Activated CD8-positive, alpha-beta T cell treated with anti-CD3 and anti-CD28 coated beads for 36 hours (primary cell): Measurements from ENCODE around the gene MYPN. TPM values are rescaled to one million over a fixed set of nuclear protein-coding genes. Genes with fewer than 3 reads are reported as not detected.

Experiments
- ATAC-seq: fragments of 200-7000 bp; cut with Tn5 transposase; one replicate; pipeline ENCODE4 v1.10.0; 2021; ENCODE audit warnings: mild to moderate bottlenecking, moderate library complexity
- CTCF ChIA-PET: fragments of 350-600 bp; sonication (Branson Sonifier 250); formaldehyde crosslinking; loops from one replicate; lab custom pipeline; 2021; ENCODE audit warnings: antibody characterized with exemption; lab: Charles Lee
- POLR2A ChIA-PET: fragments of 350-600 bp; sonication (Branson Sonifier 250); formaldehyde crosslinking; loops from one replicate; lab custom pipeline; 2021; ENCODE audit warnings: antibody characterized with exemption; lab: Charles Lee
- DNase-seq: peaks from one replicate; pipeline ENCODE4 v3.0.0-alpha.2; 2020
- H3K27ac Mint-ChIP-seq: one replicate; pipeline ENCODE4 v1.8.0; 2021; ENCODE audit warnings: mild to moderate bottlenecking, mixed read lengths
- H3K27me3 Mint-ChIP-seq: one replicate; pipeline ENCODE4 v1.8.0; 2021; ENCODE audit warnings: mixed read lengths
- H3K36me3 Mint-ChIP-seq: one replicate; pipeline ENCODE4 v1.8.0; 2021; ENCODE audit warnings: low read depth, mixed read lengths
- H3K4me1 Mint-ChIP-seq: one replicate; pipeline ENCODE4 v1.8.0; 2021; ENCODE audit warnings: low read depth, mixed read lengths
- H3K4me3 Mint-ChIP-seq: one replicate; pipeline ENCODE4 v1.8.0; 2021; ENCODE audit warnings: mild to moderate bottlenecking, moderate library complexity, mixed read lengths
- H3K9me3 Mint-ChIP-seq: one replicate; pipeline ENCODE4 v1.8.0; 2021; ENCODE audit warnings: mixed read lengths
- intact Hi-C: fragments of 100-400 bp; cut with micrococcal nuclease; formaldehyde crosslinking; loops from one replicate; pipeline ENCODE4 v1.10.0; 2022
- total RNA-seq, 2 experiments: library from RNA; stranded (reverse); gene quantifications; one replicate each; pipeline ENCODE4 v1.2.3, GENCODE V29; 2021
- TF ChIP-seq, protein P1 (sequence below): fragments of 200-600 bp; IDR thresholded peaks from one replicate; pipeline ENCODE4 v1.8.0; 2022; ENCODE audit warnings: antibody characterized with exemption, mild to moderate bottlenecking

Gene MYPN
- total RNA-seq, 2 experiments from 2014 or later: not detected

GRCh38 chr10:68171539-68172080, 62.3 kb downstream of the MYPN start:
- Mint-ChIP-seq H3K27me3 (peaks cover 2% of the 10 kb centered on the region), H3K9me3 (no peaks in the 10 kb centered on the region), H3K27ac (no peak overlapping the region), H3K4me1 (no peaks in the 10 kb centered on the region), H3K4me3 (no peak overlapping the region), H3K36me3 (no peaks in the 10 kb centered on the region)
- intact Hi-C loops: no loop called here
- ChIA-PET POLR2A (interaction anchor here (1.0 kb wide), 1 partner anchor 12 kb away, joined by 3 read pairs; no protein-coding TSS in a partner anchor), CTCF (interaction anchor here (1.3 to 1.5 kb wide), 2 partner anchors 15 to 130 kb away, joined by 3 to 4 read pairs; no protein-coding TSS in a partner anchor)
- DNase-seq (no peak), ATAC-seq (no peak)
- TF ChIP-seq, protein P1, sequence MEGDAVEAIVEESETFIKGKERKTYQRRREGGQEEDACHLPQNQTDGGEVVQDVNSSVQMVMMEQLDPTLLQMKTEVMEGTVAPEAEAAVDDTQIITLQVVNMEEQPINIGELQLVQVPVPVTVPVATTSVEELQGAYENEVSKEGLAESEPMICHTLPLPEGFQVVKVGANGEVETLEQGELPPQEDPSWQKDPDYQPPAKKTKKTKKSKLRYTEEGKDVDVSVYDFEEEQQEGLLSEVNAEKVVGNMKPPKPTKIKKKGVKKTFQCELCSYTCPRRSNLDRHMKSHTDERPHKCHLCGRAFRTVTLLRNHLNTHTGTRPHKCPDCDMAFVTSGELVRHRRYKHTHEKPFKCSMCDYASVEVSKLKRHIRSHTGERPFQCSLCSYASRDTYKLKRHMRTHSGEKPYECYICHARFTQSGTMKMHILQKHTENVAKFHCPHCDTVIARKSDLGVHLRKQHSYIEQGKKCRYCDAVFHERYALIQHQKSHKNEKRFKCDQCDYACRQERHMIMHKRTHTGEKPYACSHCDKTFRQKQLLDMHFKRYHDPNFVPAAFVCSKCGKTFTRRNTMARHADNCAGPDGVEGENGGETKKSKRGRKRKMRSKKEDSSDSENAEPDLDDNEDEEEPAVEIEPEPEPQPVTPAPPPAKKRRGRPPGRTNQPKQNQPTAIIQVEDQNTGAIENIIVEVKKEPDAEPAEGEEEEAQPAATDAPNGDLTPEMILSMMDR: no peak

GRCh38 chr10:68172324-68172723, 63.0 kb downstream of the MYPN start:
- no peak for ATAC-seq
- no peaks in the 10 kb centered on the region for H3K9me3 Mint-ChIP-seq
- intact Hi-C loops: no loop called here
- H3K4me1 Mint-ChIP-seq: no peaks in the 10 kb centered on the region
- H3K4me3 Mint-ChIP-seq: no peak overlapping the region
- ChIA-PET CTCF (interaction anchor here (1.3 kb wide), 1 partner anchor 16 kb away, joined by 3 read pairs; no protein-coding TSS in a partner anchor), POLR2A (interaction anchor here (1.0 kb wide), 1 partner anchor 12 kb away, joined by 3 read pairs; no protein-coding TSS in a partner anchor)
- no peak for DNase-seq
- no peak overlapping the region for H3K27ac Mint-ChIP-seq
- H3K36me3 Mint-ChIP-seq: no peaks in the 10 kb centered on the region
- TF ChIP-seq, protein P1: no peak
- H3K27me3 Mint-ChIP-seq: peaks cover 2% of the 10 kb centered on the region

GRCh38 chr10:68175949-68176348, 66.7 kb downstream of the MYPN start:
- no peak overlapping the region for H3K4me3 Mint-ChIP-seq
- TF ChIP-seq, protein P1: no peak
- no peaks in the 10 kb centered on the region for H3K36me3 Mint-ChIP-seq
- POLR2A ChIA-PET: no interaction called here
- peaks cover 2% of the 10 kb centered on the region for H3K27me3 Mint-ChIP-seq
- H3K9me3 Mint-ChIP-seq: no peaks in the 10 kb centered on the region
- intact Hi-C loops: no loop called here
- DNase-seq (no peak), ATAC-seq (no peak)
- H3K4me1 Mint-ChIP-seq: no peaks in the 10 kb centered on the region
- CTCF ChIA-PET: interaction anchor here (1.2 to 2.0 kb wide), 3 partner anchors 20 to 126 kb away, joined by 3 to 7 read pairs (median 3); no protein-coding TSS in a partner anchor
- no peak overlapping the region for H3K27ac Mint-ChIP-seq

GRCh38 chr10:68176797-68177196, 67.5 kb downstream of the MYPN start:
- Mint-ChIP-seq H3K27ac (no peak overlapping the region), H3K9me3 (no peaks in the 10 kb centered on the region), H3K4me3 (no peak overlapping the region), H3K36me3 (no peaks in the 10 kb centered on the region), H3K4me1 (no peaks in the 10 kb centered on the region), H3K27me3 (peaks cover 4% of the 10 kb centered on the region)
- ChIA-PET CTCF (interaction anchor here (2.0 kb wide), 1 partner anchor 125 kb away, joined by 7 read pairs; no protein-coding TSS in a partner anchor), POLR2A (no interaction called here)
- intact Hi-C loops: no loop called here
- DNase-seq (no peak), ATAC-seq (no peak)
- TF ChIP-seq, protein P1: no peak

GRCh38 chr10:68178592-68178991, 69.3 kb downstream of the MYPN start:
- no peaks in the 10 kb centered on the region for H3K4me1 Mint-ChIP-seq
- no peaks in the 10 kb centered on the region for H3K9me3 Mint-ChIP-seq
- H3K27me3 Mint-ChIP-seq: peaks cover 4% of the 10 kb centered on the region
- CTCF ChIA-PET: no interaction called here
- TF ChIP-seq, protein P1: no peak
- intact Hi-C loops: no loop called here
- no peak overlapping the region for H3K27ac Mint-ChIP-seq
- no peaks in the 10 kb centered on the region for H3K36me3 Mint-ChIP-seq
- no peak overlapping the region for H3K4me3 Mint-ChIP-seq
- POLR2A ChIA-PET: no interaction called here
- no peak for DNase-seq
- no peak for ATAC-seq
